GM18861 (cell line): ENCODE measurements around the gene TCF19.

Experiments used
- ATAC-seq: cut with Tn5 transposase; IDR thresholded peaks from one replicate; pipeline ENCODE4 v1.9.1; 2021; ENCODE audit not compliant: unreplicated experiment

Gene TCF19

GRCh38 chr6:31204751-31205145 is 46.4 kb downstream of the TCF19 start:
- no peak for ATAC-seq

- no peak for ATAC-seq
Observed at GRCh38 chr6:31205638-31206037, 47.2 kb downstream of the TCF19 start.

GRCh38 chr6:31208506-31208905 is 50.1 kb downstream of the TCF19 start:
- no peak for ATAC-seq

- no peak for ATAC-seq
Observed at GRCh38 chr6:31209137-31209536, 50.7 kb downstream of the TCF19 start.

GRCh38 chr6:31210123-31210522 is 51.7 kb downstream of the TCF19 start:
- no peak for ATAC-seq

GRCh38 chr6:31210741-31211532 is 52.5 kb downstream of the TCF19 start:
- ATAC-seq, result no peak
